ENCODE results near the gene NAV2.

Gene NAV2

GRCh38 chr11:20088397-20089225 is 376.0 kb downstream of the NAV2 start:
- DNase-seq (ENCODE audit: low read depth in 1 of 2, low spot score in 1 of 2) = no peak
- in situ Hi-C loops (cut with HindIII; ENCODE audit: low pct_unique_long_range_greater_than_20kb, low sequenced_read_pairs) = no loop called here
- TF ChIP-seq JUND (IDR thresholded peaks at IDR 0.05; ENCODE audit: low read depth) = no peak

GRCh38 chr11:20089367-20089766 is 376.7 kb downstream of the NAV2 start:
- in situ Hi-C loops (cut with HindIII; ENCODE audit: low pct_unique_long_range_greater_than_20kb, low sequenced_read_pairs) = no loop called here
- no peak for DNase-seq (ENCODE audit: low read depth in 1 of 2, low spot score in 1 of 2)
- no peak for TF ChIP-seq JUND (IDR thresholded peaks at IDR 0.05; ENCODE audit: low read depth)

- in situ Hi-C loops (cut with HindIII; ENCODE audit: low pct_unique_long_range_greater_than_20kb, low sequenced_read_pairs) = no loop called here
- TF ChIP-seq JUND (IDR thresholded peaks at IDR 0.05; ENCODE audit: low read depth) = no peak
- DNase-seq (ENCODE audit: low read depth in 1 of 2, low spot score in 1 of 2) = no peak
These were observed 377.4 kb downstream of the NAV2 start for GRCh38 chr11:20089796-20090653.

- no peak for TF ChIP-seq JUND (IDR thresholded peaks at IDR 0.05; ENCODE audit: low read depth)
- in situ Hi-C loops (cut with HindIII; ENCODE audit: low pct_unique_long_range_greater_than_20kb, low sequenced_read_pairs) = no loop called here
- no peak for DNase-seq (ENCODE audit: low read depth in 1 of 2, low spot score in 1 of 2)
These were observed 378.2 kb downstream of the NAV2 start for GRCh38 chr11:20090654-20091374.

GRCh38 chr11:20093775-20094174 is 381.1 kb downstream of the NAV2 start:
- in situ Hi-C loops (cut with HindIII; ENCODE audit: low pct_unique_long_range_greater_than_20kb, low sequenced_read_pairs) = no loop called here
- no peak for DNase-seq (ENCODE audit: low read depth in 1 of 2, low spot score in 1 of 2)

GRCh38 chr11:20095189-20095588 is 382.6 kb downstream of the NAV2 start:
- in situ Hi-C loops (cut with HindIII; ENCODE audit: low pct_unique_long_range_greater_than_20kb, low sequenced_read_pairs) = no loop called here

More at GRCh38 chr11:20093775-20094174, 381.1 kb downstream of the NAV2 start:
- TF ChIP-seq JUND (IDR thresholded peaks at IDR 0.05; ENCODE audit: low read depth) = no peak

GRCh38 chr11:20097319-20098221 is 384.9 kb downstream of the NAV2 start:
- in situ Hi-C loops (cut with HindIII; ENCODE audit: low pct_unique_long_range_greater_than_20kb, low sequenced_read_pairs) = no loop called here
- no peak for TF ChIP-seq JUND (IDR thresholded peaks at IDR 0.05; ENCODE audit: low read depth)
- DNase-seq (ENCODE audit: low read depth in 1 of 2, low spot score in 1 of 2) = no peak

More at GRCh38 chr11:20095189-20095588, 382.6 kb downstream of the NAV2 start:
- DNase-seq (ENCODE audit: low read depth in 1 of 2, low spot score in 1 of 2) = no peak
- TF ChIP-seq JUND (IDR thresholded peaks at IDR 0.05; ENCODE audit: low read depth) = no peak

- DNase-seq (ENCODE audit: low read depth in 1 of 2, low spot score in 1 of 2) = no peak
- no peak for TF ChIP-seq JUND (IDR thresholded peaks at IDR 0.05; ENCODE audit: low read depth)
- in situ Hi-C loops (cut with HindIII; ENCODE audit: low pct_unique_long_range_greater_than_20kb, low sequenced_read_pairs) = no loop called here
These were observed 386.9 kb downstream of the NAV2 start for GRCh38 chr11:20099527-20099926.

GRCh38 chr11:20102397-20102796 is 389.8 kb downstream of the NAV2 start:
- no peak for TF ChIP-seq JUND (IDR thresholded peaks at IDR 0.05; ENCODE audit: low read depth)
- in situ Hi-C loops (cut with HindIII; ENCODE audit: low pct_unique_long_range_greater_than_20kb, low sequenced_read_pairs) = no loop called here
- no peak for DNase-seq (ENCODE audit: low read depth in 1 of 2, low spot score in 1 of 2)

- DNase-seq (ENCODE audit: low read depth in 1 of 2, low spot score in 1 of 2) = no peak
- in situ Hi-C loops (cut with HindIII; ENCODE audit: low pct_unique_long_range_greater_than_20kb, low sequenced_read_pairs) = no loop called here
- TF ChIP-seq JUND (IDR thresholded peaks at IDR 0.05; ENCODE audit: low read depth) = no peak
These were observed 390.6 kb downstream of the NAV2 start for GRCh38 chr11:20103281-20103680.

- no peak for DNase-seq (ENCODE audit: low read depth in 1 of 2, low spot score in 1 of 2)
- TF ChIP-seq JUND (IDR thresholded peaks at IDR 0.05; ENCODE audit: low read depth) = no peak
- in situ Hi-C loops (cut with HindIII; ENCODE audit: low pct_unique_long_range_greater_than_20kb, low sequenced_read_pairs) = no loop called here
These were observed 392.8 kb downstream of the NAV2 start for GRCh38 chr11:20105427-20105826.

All from T47D (cell line).